K562 (cell line): Measurements from ENCODE around the gene RCOR1. TPM values are rescaled to one million over a fixed set of nuclear protein-coding genes. Genes with fewer than 3 reads are reported as not detected.
A peak's percentile ranks its signal among the peaks of the same experiment; 100 is the strongest.

ENCODE experiments used
- ATAC-seq: fragments of 200-7000 bp; cut with Tn5 transposase; 3 replicates; pipeline ENCODE4 v1.9.1; 2020; ENCODE audit warnings: moderate library complexity
- BruUV-seq: library from RNA; stranded (reverse); fragments of 400-500 nt; replicated peaks from 2 replicates; lab custom pipeline; 2021; lab: Mats Ljungman, UMichigan
- CTCF ChIA-PET: fragments of 300-600 bp; formaldehyde crosslinking; extraction: SDS; loops from one replicate; lab custom pipeline; 2021; ENCODE audit warnings: low intra/inter-chr PET ratio; lab: Yijun Ruan, JAX
- POLR2A ChIA-PET: fragments of 300-600, 350-650 bp; sonication (Branson Sonifier 250); formaldehyde crosslinking; extraction: SDS; loops from one replicate; lab custom pipeline; 2021; ENCODE audit warnings: antibody characterized with exemption, inconsistent platforms; lab: Yijun Ruan, JAX
- DNase-seq, 4 experiments: peaks; one replicate each; pipeline versions ENCODE4 v3.0.0 to v3.0.0-alpha.2; 2011 to 2018; ENCODE audit warnings: low spot score in 3 of 4, mixed read lengths in 3 of 4; ENCODE audit errors: extremely low read depth in 1 of 4
- FAIRE-seq: peaks from 2 replicates; lab custom pipeline; 2011; peaks lifted over from hg19 to GRCh38; lab: Jason Lieb, UNC
- H2AFZ ChIP-seq: 2 replicates; pipeline ENCODE4 v1.6.0; 2011; ENCODE audit warnings: low read depth, low read length, control low read depth, inconsistent platforms
- H3K27ac ChIP-seq: fragments of 200-600 bp; 3 replicates; pipeline ENCODE4 v1.8.0; 2011; ENCODE audit warnings: low read depth, mild to moderate bottlenecking, control low read depth, inconsistent platforms, low read length, moderate library complexity, mixed read lengths; ENCODE audit errors: extremely low read depth
- H3K27me3 ChIP-seq, 2 experiments: fragments of 300-600 bp in 1 of 2; 2 replicates in 1 of 2; 3 replicates in 1 of 2; pipeline versions ENCODE4 v1.6.0 to v1.8.0; 2011; ENCODE audit warnings: inconsistent platforms in 2 of 2, low read length in 2 of 2, mild to moderate bottlenecking in 1 of 2, mixed read lengths in 1 of 2, moderate library complexity in 1 of 2; ENCODE audit not compliant: control insufficient read depth in 2 of 2, insufficient read depth in 2 of 2
- H3K36me3 ChIP-seq: fragments of 300-600 bp; 3 replicates; pipeline ENCODE4 v1.8.0; 2011; ENCODE audit warnings: mild to moderate bottlenecking, low read length, inconsistent platforms; ENCODE audit not compliant: control insufficient read depth, insufficient read depth
- H3K4me1 ChIP-seq, 2 experiments: fragments of 200-600 bp in 1 of 2; replicated peaks in 1 of 2; 2 replicates in 1 of 2; 3 replicates in 1 of 2; pipeline versions ENCODE4 v1.5.1 to v1.8.0; 2011; ENCODE audit warnings: inconsistent platforms in 2 of 2, low read length in 2 of 2, mild to moderate bottlenecking in 1 of 2, mixed read lengths in 1 of 2, moderate library complexity in 1 of 2; ENCODE audit not compliant: control insufficient read depth in 2 of 2, insufficient read depth in 2 of 2
- H3K4me2 ChIP-seq: 2 replicates; pipeline ENCODE4 v1.6.1; 2011; ENCODE audit warnings: low read length, control low read depth, inconsistent platforms, mixed read lengths; ENCODE audit not compliant: insufficient read depth
- H3K4me3 ChIP-seq: fragments of 200-600 bp; sonication (generic), shearing (Covaris generic); 2 replicates; pipeline ENCODE4 v1.5.1; 2016; ENCODE audit warnings: control low read depth, inconsistent platforms
- H3K79me2 ChIP-seq: fragments of 200-600 bp; 3 replicates; pipeline ENCODE4 v1.8.0; 2011; ENCODE audit warnings: low read length, inconsistent platforms; ENCODE audit not compliant: control insufficient read depth, insufficient read depth
- H3K9ac ChIP-seq, 2 experiments: 2 replicates each; pipeline versions ENCODE4 v1.6.0 to v1.6.1; 2011; ENCODE audit warnings: low read depth in 2 of 2, low read length in 2 of 2, control low read depth in 1 of 2, inconsistent platforms in 1 of 2, mild to moderate bottlenecking in 1 of 2, mixed read lengths in 1 of 2; ENCODE audit not compliant: insufficient read depth in 1 of 2
- H3K9me1 ChIP-seq: one replicate; pipeline ENCODE4 v1.6.0; 2011; ENCODE audit warnings: inconsistent platforms, mild to moderate bottlenecking, low read length, moderate library complexity; ENCODE audit not compliant: control insufficient read depth, insufficient read depth
- H3K9me3 ChIP-seq: replicated peaks from 2 replicates; pipeline ENCODE4 v1.5.1; 2011; ENCODE audit warnings: low read depth, low read length, inconsistent platforms; ENCODE audit not compliant: control insufficient read depth, insufficient read depth
- H4K20me1 ChIP-seq: replicated peaks from 2 replicates; pipeline ENCODE4 v1.6.1; 2011; ENCODE audit warnings: low read length, inconsistent platforms, mixed read lengths; ENCODE audit not compliant: control insufficient read depth, insufficient read depth
- FIP1L1 ChIP-seq: fragments of 200-400 bp; formaldehyde crosslinking; IDR thresholded peaks from 2 replicates; pipeline ENCODE4 v1.6.1; 2018; ENCODE audit warnings: mild to moderate bottlenecking, low read depth, low read length; ENCODE audit not compliant: poor library complexity, severe bottlenecking
- FOS ChIP-seq: IDR thresholded peaks from 3 replicates; pipeline ENCODE4 v1.6.1; 2011; ENCODE audit not compliant: insufficient read length; ENCODE audit errors: extremely low read depth
- KAT2B ChIP-seq: IDR thresholded peaks from one replicate; pipeline ENCODE4 v1.6.1; 2012; ENCODE audit warnings: low read depth, mild to moderate bottlenecking, control low read depth, inconsistent platforms, low read length, moderate library complexity
- KLF16 ChIP-seq: IDR thresholded peaks from 2 replicates; pipeline ENCODE4 v1.6.1; 2016; ENCODE audit warnings: antibody characterized with exemption
- STAT5B ChIP-seq: fragments of 250-450 bp; sonication (Bioruptor Pico); IDR thresholded peaks from 2 replicates; pipeline ENCODE4 v1.8.0; 2021; ENCODE audit warnings: mild to moderate bottlenecking, inconsistent platforms
- ZNF347 ChIP-seq: fragments of 450-650 bp; formaldehyde crosslinking; IDR thresholded peaks from 2 replicates; pipeline ENCODE4 v1.4.0; 2020; ENCODE audit warnings: low read depth, mild to moderate bottlenecking, moderate library complexity
- ZNF589 ChIP-seq: fragments of 200-800 bp; sonication (Bioruptor generic); IDR thresholded peaks from 2 replicates; pipeline ENCODE4 v1.6.1; 2016; ENCODE audit warnings: low read depth, missing genetic modification characterization, missing compliant biosample characterization
- WGBS: fragments of 100-300 bp; shearing (Covaris generic); methylation state at CpG from one replicate; pipeline ENCODE4 v1.1.6; 2016; ENCODE audit warnings: low coverage, mixed read lengths; ENCODE audit not compliant: insufficient coverage; ENCODE audit errors: missing lambda C conversion rate; 5-methylcytosine and 5-hydroxymethylcytosine counted together
- in situ Hi-C: fragments of 300-500 bp; cut with MboI; formaldehyde crosslinking; loops from 4 replicates; pipeline ENCODE4 v1.15.0; 2018; ENCODE audit warnings: inconsistent platforms, mixed read lengths
- intact Hi-C: fragments of 100-400 bp; cut with micrococcal nuclease; formaldehyde crosslinking; loops from 2 replicates; pipeline ENCODE4 v1.14.2; 2022
- polyA plus RNA-seq, 8 experiments: library from polyadenylated mRNA; depleted of rRNA in 4 of 8; stranded (reverse) in 5 of 8; unstranded in 3 of 8; fragments of >200 nt; fragmentation: Nextera tagmentation in 2 of 8; fragmentation: Illumina TruSeq in 1 of 8; extraction: Ambion mirVana in 2 of 8; extraction: Trizol in 1 of 8; gene quantifications; 2 replicates each; pipeline versions ENCODE4 v1.2.1 to v1.2.3, GENCODE V29; 2011 to 2014; ENCODE audit warnings: inconsistent platforms in 1 of 8, missing spikeins in 1 of 8
- total RNA-seq, 7 experiments: library from RNA; depleted of rRNA in 6 of 7; stranded (reverse); fragments of >200 nt in 6 of 7; fragmentation: Illumina TruSeq in 2 of 7; extraction: Trizol in 2 of 7; gene quantifications; 2 replicates each; pipeline versions ENCODE4 v1.2.1 to v1.2.3, GENCODE V29; 2011 to 2021; ENCODE audit warnings: low replicate concordance in 1 of 7
- TF ChIP-seq, protein P1 (sequence below): fragments of 450-650 bp; IDR thresholded peaks from 2 replicates; pipeline ENCODE4 v1.6.1; 2017; ENCODE audit warnings: mild to moderate bottlenecking, moderate library complexity
- TF ChIP-seq, protein P2 (sequence below): sonication (generic); formaldehyde crosslinking; IDR thresholded peaks from 2 replicates; pipeline ENCODE4 v1.8.0; 2022; ENCODE audit warnings: mild to moderate bottlenecking, missing genetic modification reagents
- TF ChIP-seq, protein P3 (sequence below): sonication (generic); formaldehyde crosslinking; IDR thresholded peaks from 2 replicates; pipeline ENCODE4 v1.8.0; 2022; ENCODE audit warnings: missing genetic modification reagents, mild to moderate bottlenecking, borderline replicate concordance
- TF ChIP-seq, protein P4 (sequence below), 2 experiments: fragments of 200-800 bp in 1 of 2; sonication (Bioruptor generic) in 1 of 2; sonication (generic) in 1 of 2; formaldehyde crosslinking in 1 of 2; IDR thresholded peaks in 1 of 2; conservative IDR thresholded peaks in 1 of 2; 2 replicates each; pipeline versions ENCODE4 v1.5.0 to v1.6.1; 2016 to 2020; ENCODE audit warnings: missing compliant biosample characterization in 1 of 2, missing genetic modification characterization in 1 of 2, missing genetic modification reagents in 1 of 2
- TF ChIP-seq, protein P5 (sequence below): sonication (generic); formaldehyde crosslinking; IDR thresholded peaks from 2 replicates; pipeline ENCODE4 v1.8.1; 2023; ENCODE audit warnings: mild to moderate bottlenecking, missing genetic modification reagents
- TF ChIP-seq, protein P6 (sequence below): sonication (generic); formaldehyde crosslinking; IDR thresholded peaks from 2 replicates; pipeline ENCODE4 v1.8.1; 2023; ENCODE audit warnings: mild to moderate bottlenecking, missing genetic modification reagents, moderate library complexity

The RCOR1 gene
- total and polyA plus RNA-seq, 9 of the 15 experiments (the other 6 are each of a cell fraction or from before 2014, with no cell fraction given) = 8.5 to 47.9 (median 20.9) TPM

DNA sequence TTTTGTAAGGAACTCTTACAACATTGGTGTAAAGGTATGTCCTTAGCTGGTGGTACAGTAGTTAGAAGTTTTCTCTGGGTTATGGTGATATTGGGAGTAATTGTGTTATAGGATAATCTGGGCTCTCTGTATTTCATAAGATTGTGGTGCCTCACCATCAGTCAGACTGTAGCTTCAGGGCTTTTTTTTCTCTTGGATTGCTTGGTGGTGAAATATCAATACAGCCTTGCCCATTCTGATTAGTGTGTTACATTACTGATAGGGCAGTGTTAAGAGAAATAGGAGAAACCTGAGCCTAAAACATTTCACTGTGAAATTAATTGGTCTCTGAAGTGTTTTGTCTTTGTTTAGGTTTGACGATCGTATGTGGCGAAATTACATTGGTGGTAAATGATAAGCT is 71.0 kb downstream of the RCOR1 start:
- intact Hi-C loops = no loop called here
- no peak overlapping the region for H2AFZ ChIP-seq
- H3K27me3 ChIP-seq = no peaks in the 10 kb centered on the region
- ChIA-PET CTCF (no interaction called here), POLR2A (interaction anchor here (0.6 to 0.7 kb wide), 2 partner anchors 11 to 63 kb away, joined by 3 to 4 read pairs; no protein-coding TSS in a partner anchor)
- H3K79me2 ChIP-seq = peaks cover 98% of the 10 kb centered on the region
- in situ Hi-C loops = no loop called here
- WGBS = 79% methylated on average over 3 of the region's 3 CpGs
- H3K9me1 ChIP-seq = peaks cover 4% of the 10 kb centered on the region
- no peak for FAIRE-seq
- peaks cover 17% of the 10 kb centered on the region; the same call in 2 of the 3 replicates for H3K36me3 ChIP-seq
- H3K4me1 ChIP-seq = peaks cover 3 to 44% of the 10 kb centered on the region in 2 experiments; a peak in 4 of 5 replicates
- H3K4me3 ChIP-seq = no peak overlapping the region
- H3K9ac ChIP-seq = no peak overlapping the region
- peaks cover 25% of the 10 kb centered on the region for H4K20me1 ChIP-seq
- no peaks in the 10 kb centered on the region for H3K9me3 ChIP-seq
- DNase-seq = no peak
- peak overlapping the region; percentile 12; the same call in 1 of the 3 replicates for H3K27ac ChIP-seq
- ATAC-seq = no peak
- BruUV-seq = no TSS peak
- no peak overlapping the region for H3K4me2 ChIP-seq
- TF ChIP-seq, protein P1, sequence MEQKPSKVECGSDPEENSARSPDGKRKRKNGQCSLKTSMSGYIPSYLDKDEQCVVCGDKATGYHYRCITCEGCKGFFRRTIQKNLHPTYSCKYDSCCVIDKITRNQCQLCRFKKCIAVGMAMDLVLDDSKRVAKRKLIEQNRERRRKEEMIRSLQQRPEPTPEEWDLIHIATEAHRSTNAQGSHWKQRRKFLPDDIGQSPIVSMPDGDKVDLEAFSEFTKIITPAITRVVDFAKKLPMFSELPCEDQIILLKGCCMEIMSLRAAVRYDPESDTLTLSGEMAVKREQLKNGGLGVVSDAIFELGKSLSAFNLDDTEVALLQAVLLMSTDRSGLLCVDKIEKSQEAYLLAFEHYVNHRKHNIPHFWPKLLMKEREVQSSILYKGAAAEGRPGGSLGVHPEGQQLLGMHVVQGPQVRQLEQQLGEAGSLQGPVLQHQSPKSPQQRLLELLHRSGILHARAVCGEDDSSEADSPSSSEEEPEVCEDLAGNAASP = no peak
- TF ChIP-seq STAT5B (CRISPR knock-in tag) (no peak), KAT2B (no peak), FOS (no peak), KLF16 (no peak), ZNF347 (CRISPR knock-in tag) (no peak), ZNF589 (CRISPR knock-in tag) (no peak), FIP1L1 (no peak)
- TF ChIP-seq, protein P2, sequence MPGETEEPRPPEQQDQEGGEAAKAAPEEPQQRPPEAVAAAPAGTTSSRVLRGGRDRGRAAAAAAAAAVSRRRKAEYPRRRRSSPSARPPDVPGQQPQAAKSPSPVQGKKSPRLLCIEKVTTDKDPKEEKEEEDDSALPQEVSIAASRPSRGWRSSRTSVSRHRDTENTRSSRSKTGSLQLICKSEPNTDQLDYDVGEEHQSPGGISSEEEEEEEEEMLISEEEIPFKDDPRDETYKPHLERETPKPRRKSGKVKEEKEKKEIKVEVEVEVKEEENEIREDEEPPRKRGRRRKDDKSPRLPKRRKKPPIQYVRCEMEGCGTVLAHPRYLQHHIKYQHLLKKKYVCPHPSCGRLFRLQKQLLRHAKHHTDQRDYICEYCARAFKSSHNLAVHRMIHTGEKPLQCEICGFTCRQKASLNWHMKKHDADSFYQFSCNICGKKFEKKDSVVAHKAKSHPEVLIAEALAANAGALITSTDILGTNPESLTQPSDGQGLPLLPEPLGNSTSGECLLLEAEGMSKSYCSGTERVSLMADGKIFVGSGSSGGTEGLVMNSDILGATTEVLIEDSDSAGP (CRISPR knock-in tag) = no peak
- TF ChIP-seq, protein P3, sequence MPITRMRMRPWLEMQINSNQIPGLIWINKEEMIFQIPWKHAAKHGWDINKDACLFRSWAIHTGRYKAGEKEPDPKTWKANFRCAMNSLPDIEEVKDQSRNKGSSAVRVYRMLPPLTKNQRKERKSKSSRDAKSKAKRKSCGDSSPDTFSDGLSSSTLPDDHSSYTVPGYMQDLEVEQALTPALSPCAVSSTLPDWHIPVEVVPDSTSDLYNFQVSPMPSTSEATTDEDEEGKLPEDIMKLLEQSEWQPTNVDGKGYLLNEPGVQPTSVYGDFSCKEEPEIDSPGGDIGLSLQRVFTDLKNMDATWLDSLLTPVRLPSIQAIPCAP (CRISPR knock-in tag) = no peak
- TF ChIP-seq, protein P4, sequence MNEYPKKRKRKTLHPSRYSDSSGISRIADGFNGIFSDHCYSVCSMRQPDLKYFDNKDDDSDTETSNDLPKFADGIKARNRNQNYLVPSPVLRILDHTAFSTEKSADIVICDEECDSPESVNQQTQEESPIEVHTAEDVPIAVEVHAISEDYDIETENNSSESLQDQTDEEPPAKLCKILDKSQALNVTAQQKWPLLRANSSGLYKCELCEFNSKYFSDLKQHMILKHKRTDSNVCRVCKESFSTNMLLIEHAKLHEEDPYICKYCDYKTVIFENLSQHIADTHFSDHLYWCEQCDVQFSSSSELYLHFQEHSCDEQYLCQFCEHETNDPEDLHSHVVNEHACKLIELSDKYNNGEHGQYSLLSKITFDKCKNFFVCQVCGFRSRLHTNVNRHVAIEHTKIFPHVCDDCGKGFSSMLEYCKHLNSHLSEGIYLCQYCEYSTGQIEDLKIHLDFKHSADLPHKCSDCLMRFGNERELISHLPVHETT (CRISPR knock-in tag; conservative IDR thresholded peaks at IDR 0.05 in 1 of 2, IDR thresholded peaks at IDR 0.05 in 1 of 2) = no peak
- TF ChIP-seq, protein P5, sequence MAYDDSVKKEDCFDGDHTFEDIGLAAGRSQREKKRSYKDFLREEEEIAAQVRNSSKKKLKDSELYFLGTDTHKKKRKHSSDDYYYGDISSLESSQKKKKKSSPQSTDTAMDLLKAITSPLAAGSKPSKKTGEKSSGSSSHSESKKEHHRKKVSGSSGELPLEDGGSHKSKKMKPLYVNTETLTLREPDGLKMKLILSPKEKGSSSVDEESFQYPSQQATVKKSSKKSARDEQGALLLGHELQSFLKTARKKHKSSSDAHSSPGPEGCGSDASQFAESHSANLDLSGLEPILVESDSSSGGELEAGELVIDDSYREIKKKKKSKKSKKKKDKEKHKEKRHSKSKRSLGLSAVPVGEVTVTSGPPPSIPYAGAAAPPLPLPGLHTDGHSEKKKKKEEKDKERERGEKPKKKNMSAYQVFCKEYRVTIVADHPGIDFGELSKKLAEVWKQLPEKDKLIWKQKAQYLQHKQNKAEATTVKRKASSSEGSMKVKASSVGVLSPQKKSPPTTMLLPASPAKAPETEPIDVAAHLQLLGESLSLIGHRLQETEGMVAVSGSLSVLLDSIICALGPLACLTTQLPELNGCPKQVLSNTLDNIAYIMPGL = no peak
- TF ChIP-seq, protein P6, sequence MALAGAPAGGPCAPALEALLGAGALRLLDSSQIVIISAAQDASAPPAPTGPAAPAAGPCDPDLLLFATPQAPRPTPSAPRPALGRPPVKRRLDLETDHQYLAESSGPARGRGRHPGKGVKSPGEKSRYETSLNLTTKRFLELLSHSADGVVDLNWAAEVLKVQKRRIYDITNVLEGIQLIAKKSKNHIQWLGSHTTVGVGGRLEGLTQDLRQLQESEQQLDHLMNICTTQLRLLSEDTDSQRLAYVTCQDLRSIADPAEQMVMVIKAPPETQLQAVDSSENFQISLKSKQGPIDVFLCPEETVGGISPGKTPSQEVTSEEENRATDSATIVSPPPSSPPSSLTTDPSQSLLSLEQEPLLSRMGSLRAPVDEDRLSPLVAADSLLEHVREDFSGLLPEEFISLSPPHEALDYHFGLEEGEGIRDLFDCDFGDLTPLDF (CRISPR knock-in tag) = no peak
